CD4-positive, alpha-beta T cell (primary cell): Measurements from ENCODE around the gene CCDC28B. TPM values are rescaled to one million over a fixed set of nuclear protein-coding genes. Genes with fewer than 3 reads are reported as not detected.

Experiments used
- ATAC-seq: fragments of 200-7000 bp; cut with Tn5 transposase; one replicate; pipeline ENCODE4 v1.10.0; 2022; ENCODE audit warnings: mild to moderate bottlenecking; ENCODE audit not compliant: poor library complexity
- CTCF ChIA-PET: fragments of 350-600 bp; sonication (Branson Sonifier 250); formaldehyde crosslinking; loops from one replicate; lab custom pipeline; 2021; ENCODE audit warnings: antibody characterized with exemption, inconsistent platforms; lab: Charles Lee
- POLR2A ChIA-PET: fragments of 350-600 bp; sonication (Branson Sonifier 250); formaldehyde crosslinking; loops from one replicate; lab custom pipeline; 2021; ENCODE audit warnings: antibody characterized with exemption, inconsistent platforms; lab: Charles Lee
- DNase-seq, 14 experiments: peaks; one replicate each; pipeline ENCODE4 v3.0.0-alpha.2; 2013 to 2020; ENCODE audit warnings: mixed read lengths in 2 of 14
- H3K27ac ChIP-seq, 2 donors: one replicate each; pipeline versions ENCODE4 v1.5.1 to v1.7.0; 2013; ENCODE audit warnings: low read length in 2 of 2, low read depth in 1 of 2, mild to moderate bottlenecking in 1 of 2
- H3K27me3 ChIP-seq, 2 experiments: 1 replicate in 1 of 2; 2 replicates in 1 of 2; pipeline versions ENCODE4 v1.6.1 to v1.7.0; 2013; ENCODE audit warnings: low read length in 2 of 2, control low read depth in 1 of 2, mild to moderate bottlenecking in 1 of 2, moderate library complexity in 1 of 2; ENCODE audit not compliant: insufficient read depth in 2 of 2, control insufficient read depth in 1 of 2
- H3K36me3 ChIP-seq: one replicate; pipeline ENCODE4 v1.6.1; 2013; ENCODE audit warnings: low read length, control low read depth; ENCODE audit not compliant: insufficient read depth
- H3K4me1 ChIP-seq: one replicate; pipeline ENCODE4 v1.6.1; 2013; ENCODE audit warnings: low read length, control low read depth; ENCODE audit not compliant: insufficient read depth
- H3K4me3 ChIP-seq: one replicate; pipeline ENCODE4 v1.5.1; 2013; ENCODE audit warnings: mild to moderate bottlenecking, low read length, moderate library complexity
- H3K9me3 ChIP-seq, 2 experiments: 1 replicate in 1 of 2; 2 replicates in 1 of 2; pipeline versions ENCODE4 v1.6.1 to v1.7.0; 2013; ENCODE audit warnings: low read length in 2 of 2, mild to moderate bottlenecking in 2 of 2, control low read depth in 1 of 2, moderate library complexity in 1 of 2; ENCODE audit not compliant: control insufficient read depth in 1 of 2, insufficient read depth in 1 of 2
- H3K27ac Mint-ChIP-seq: one replicate; pipeline ENCODE4 v1.8.0; 2020; ENCODE audit warnings: mixed read lengths
- H3K27me3 Mint-ChIP-seq: one replicate; pipeline ENCODE4 v1.8.0; 2021; ENCODE audit warnings: mixed read lengths
- H3K36me3 Mint-ChIP-seq: one replicate; pipeline ENCODE4 v1.8.0; 2021; ENCODE audit warnings: low read depth, mixed read lengths
- H3K4me1 Mint-ChIP-seq: one replicate; pipeline ENCODE4 v1.8.0; 2021; ENCODE audit warnings: low read depth, mixed read lengths
- H3K4me3 Mint-ChIP-seq: one replicate; pipeline ENCODE4 v1.8.0; 2020; ENCODE audit warnings: mild to moderate bottlenecking, mixed read lengths
- H3K9me3 Mint-ChIP-seq: one replicate; pipeline ENCODE4 v1.8.0; 2020; ENCODE audit warnings: mixed read lengths
- intact Hi-C, 2 experiments: fragments of 100-400 bp; cut with DNase I in 1 of 2; cut with micrococcal nuclease in 1 of 2; formaldehyde crosslinking; loops; one replicate each; pipeline versions ENCODE4 v1.15.1 to v1.9.0; 2023 to 2025; cut with DNase I, micrococcal nuclease
- total RNA-seq, 174 experiments: library from RNA in 2 of 174; stranded (reverse) in 2 of 174; gene quantifications; one replicate each; pipeline ENCODE4 v1.2.3 and lab custom pipeline; 2021 to 2026
- TF ChIP-seq, protein P1 (sequence below): fragments of 200-600 bp; IDR thresholded peaks from one replicate; pipeline ENCODE4 v1.8.0; 2022; ENCODE audit warnings: antibody characterized with exemption, mild to moderate bottlenecking

The CCDC28B gene
- total RNA-seq, 2 experiments from 2014 or later = 4.0 to 5.7 TPM

- Mint-ChIP-seq H3K4me1 (peaks cover 49% of the 10 kb centered on the region), H3K9me3 (no peaks in the 10 kb centered on the region), H3K27ac (peak within 1 kb of the TSS; percentile 93), H3K4me3 (peak within 1 kb of the TSS; percentile 91), H3K36me3 (peaks cover 51% of the 10 kb centered on the region), H3K27me3 (no peaks in the 10 kb centered on the region)
- Histone ChIP-seq H3K27me3 (no peaks in the 10 kb centered on the region), H3K4me3 (peak within 1 kb of the TSS; percentile 90), H3K36me3 (peaks cover 10% of the 10 kb centered on the region), H3K27ac (peak within 1 kb of the TSS; percentile 77 to 93), H3K4me1 (peaks cover 46% of the 10 kb centered on the region), H3K9me3 (no peaks in the 10 kb centered on the region)
- intact Hi-C loops = loop anchor here in 1 of 2 experiments (1.0 to 2.0 kb wide), 4 partner anchors 21 to 215 kb away; partner anchors contain the start of genes BSDC1, CCDC28B and KPNA6
- ATAC-seq (peak; percentile 85), DNase-seq (peak; percentile 77 to 94 (median 84))
- TF ChIP-seq, protein P1, sequence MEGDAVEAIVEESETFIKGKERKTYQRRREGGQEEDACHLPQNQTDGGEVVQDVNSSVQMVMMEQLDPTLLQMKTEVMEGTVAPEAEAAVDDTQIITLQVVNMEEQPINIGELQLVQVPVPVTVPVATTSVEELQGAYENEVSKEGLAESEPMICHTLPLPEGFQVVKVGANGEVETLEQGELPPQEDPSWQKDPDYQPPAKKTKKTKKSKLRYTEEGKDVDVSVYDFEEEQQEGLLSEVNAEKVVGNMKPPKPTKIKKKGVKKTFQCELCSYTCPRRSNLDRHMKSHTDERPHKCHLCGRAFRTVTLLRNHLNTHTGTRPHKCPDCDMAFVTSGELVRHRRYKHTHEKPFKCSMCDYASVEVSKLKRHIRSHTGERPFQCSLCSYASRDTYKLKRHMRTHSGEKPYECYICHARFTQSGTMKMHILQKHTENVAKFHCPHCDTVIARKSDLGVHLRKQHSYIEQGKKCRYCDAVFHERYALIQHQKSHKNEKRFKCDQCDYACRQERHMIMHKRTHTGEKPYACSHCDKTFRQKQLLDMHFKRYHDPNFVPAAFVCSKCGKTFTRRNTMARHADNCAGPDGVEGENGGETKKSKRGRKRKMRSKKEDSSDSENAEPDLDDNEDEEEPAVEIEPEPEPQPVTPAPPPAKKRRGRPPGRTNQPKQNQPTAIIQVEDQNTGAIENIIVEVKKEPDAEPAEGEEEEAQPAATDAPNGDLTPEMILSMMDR = no peak
- CTCF ChIA-PET = interaction anchor here (1.2 to 1.8 kb wide), 2 partner anchors 36 to 107 kb away, joined by 4 to 6 read pairs; partner anchors contain the start of gene TMEM39B
- POLR2A ChIA-PET = interaction anchor here (0.6 to 4.0 kb wide), 19 partner anchors 11 to 535 kb away, joined by 3 to 41 read pairs (median 5); partner anchors contain the start of genes BSDC1, CCDC28B, KPNA6 and LCK
These were observed 20.8 kb upstream of the CCDC28B start, which contains the start of gene TXLNA for GRCh38 chr1:32179443-32180185. Gene TXLNA (plus strand): TSS chr1:32179675. CDS start chr1:32180346, 671 bp downstream.

DNA sequence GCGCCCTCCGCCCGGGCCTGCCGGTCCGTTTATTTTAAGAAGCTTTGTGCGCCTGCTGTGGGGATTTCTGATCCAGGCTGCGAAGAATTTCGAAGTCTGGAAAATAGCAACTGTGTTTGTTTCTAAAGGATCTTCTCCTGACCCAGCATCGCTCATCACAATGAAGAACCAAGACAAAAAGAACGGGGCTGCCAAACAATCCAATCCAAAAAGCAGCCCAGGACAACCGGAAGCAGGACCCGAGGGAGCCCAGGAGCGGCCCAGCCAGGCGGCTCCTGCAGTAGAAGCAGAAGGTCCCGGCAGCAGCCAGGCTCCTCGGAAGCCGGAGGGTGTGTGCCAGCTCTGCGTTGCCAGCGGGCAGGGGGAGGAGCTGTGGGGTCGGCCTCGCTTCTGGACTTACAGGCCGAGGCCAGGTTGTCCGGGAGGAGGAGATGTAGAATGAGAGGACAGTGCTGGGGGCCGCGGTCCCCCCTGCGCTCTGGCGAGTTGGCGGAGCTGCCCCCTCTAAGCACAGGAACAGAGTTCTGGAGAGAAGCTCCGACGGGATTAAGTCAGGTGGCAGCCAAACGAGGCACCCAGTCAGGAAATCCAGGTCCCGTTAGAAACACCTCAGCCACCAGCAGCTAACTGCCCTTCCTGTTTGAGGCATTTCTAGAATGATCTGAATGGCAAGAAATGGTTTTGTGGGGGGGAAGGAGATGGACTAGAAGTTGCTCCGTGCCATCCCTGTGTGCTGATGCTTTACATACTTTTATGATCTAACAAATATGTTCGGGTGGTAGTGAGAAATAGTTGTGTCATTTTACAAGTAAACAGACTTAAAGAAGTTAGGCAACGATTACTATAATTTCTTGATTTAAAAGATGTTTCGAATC lies 20.0 kb upstream of the CCDC28B start:
- H3K27ac ChIP-seq = peak overlapping the region; percentile 65 to 75
- H3K36me3 Mint-ChIP-seq = peaks cover 52% of the 10 kb centered on the region
- no peaks in the 10 kb centered on the region for H3K9me3 Mint-ChIP-seq
- DNase-seq (peak in 6 of 14 experiments; percentile 9 to 56 (median 30)), ATAC-seq (no peak)
- peaks cover 14% of the 10 kb centered on the region for H3K36me3 ChIP-seq
- CTCF ChIA-PET = interaction anchor here (0.6 to 1.8 kb wide), 3 partner anchors 35 to 108 kb away, joined by 3 to 6 read pairs (median 4); partner anchors contain the start of gene TMEM39B
- peak overlapping the region; percentile 86 for H3K4me3 Mint-ChIP-seq
- intact Hi-C loops = loop anchor here in 1 of 2 experiments (2.0 kb wide), 2 partner anchors 20 to 40 kb away; partner anchors contain the start of gene CCDC28B
- peak overlapping the region; percentile 93 for H3K27ac Mint-ChIP-seq
- peaks cover 46% of the 10 kb centered on the region for H3K4me1 ChIP-seq
- H3K4me1 Mint-ChIP-seq = peaks cover 54% of the 10 kb centered on the region
- H3K9me3 ChIP-seq = no peaks in the 10 kb centered on the region
- TF ChIP-seq, protein P1 = no peak
- no peaks in the 10 kb centered on the region for H3K27me3 ChIP-seq
- H3K27me3 Mint-ChIP-seq = no peaks in the 10 kb centered on the region
- POLR2A ChIA-PET = interaction anchor here (0.8 to 4.0 kb wide), 16 partner anchors 10 to 536 kb away, joined by 3 to 41 read pairs (median 5); partner anchors contain the start of genes BSDC1, CCDC28B, IQCC and KPNA6
- peak overlapping the region; percentile 90 for H3K4me3 ChIP-seq

- no peak overlapping the region for H3K4me3 ChIP-seq
- POLR2A ChIA-PET = interaction anchor here (0.8 to 4.0 kb wide), 6 partner anchors 11 to 108 kb away, joined by 3 to 41 read pairs (median 13); partner anchors contain the start of genes CCDC28B, IQCC, LCK and TMEM39B
- Mint-ChIP-seq H3K4me1 (peaks cover 57% of the 10 kb centered on the region), H3K4me3 (peak overlapping the region; percentile 86), H3K27me3 (no peaks in the 10 kb centered on the region), H3K27ac (peak overlapping the region; percentile 93), H3K36me3 (peaks cover 55% of the 10 kb centered on the region), H3K9me3 (no peaks in the 10 kb centered on the region)
- peaks cover 46% of the 10 kb centered on the region for H3K4me1 ChIP-seq
- ATAC-seq = no peak
- no peaks in the 10 kb centered on the region for H3K9me3 ChIP-seq
- peaks cover 19% of the 10 kb centered on the region for H3K36me3 ChIP-seq
- CTCF ChIA-PET = interaction anchor here (1.8 kb wide), 1 partner anchor 35 kb away, joined by 6 read pairs; no protein-coding TSS in a partner anchor
- no peaks in the 10 kb centered on the region for H3K27me3 ChIP-seq
- intact Hi-C loops = loop anchor here in 1 of 2 experiments (2.0 kb wide), 2 partner anchors 20 to 40 kb away; partner anchors contain the start of gene CCDC28B
- peak overlapping the region in 1 of 2 donors; percentile 11 for H3K27ac ChIP-seq
- TF ChIP-seq, protein P1 = no peak
- DNase-seq = no peak
These were observed 19.3 kb upstream of the CCDC28B start for GRCh38 chr1:32181065-32181464.
